Measurements from ENCODE around the gene SRPRA. TPM values are rescaled to one million over a fixed set of nuclear protein-coding genes. Genes with fewer than 3 reads are reported as not detected.
"Not testable (repeated sequence)": the region's sequence is repeated elsewhere in the genome, so short reads cannot be mapped to it uniquely, and the experiment has no call there.

Gene SRPRA
- polyA plus RNA-seq, 4 donors = 79.3 to 89.1 (median 82.9) TPM

- DNase-seq (ENCODE audit: low read depth in 4 of 4, low spot score in 3 of 4) = no peak
Measured at GRCh38 chr11:126284829-126285228, 16.1 kb upstream of the SRPRA start.

GRCh38 chr11:126282736-126283591, 14.3 kb upstream of the SRPRA start, which contains the start of gene TIRAP:
Gene TIRAP (plus strand): TSS chr11:126283093. CDS start chr11:126290895, 7,802 bp downstream.
- DNase-seq (ENCODE audit: low read depth in 4 of 4, low spot score in 3 of 4) = peak in 1 of 4 donors; percentile 51

DNA sequence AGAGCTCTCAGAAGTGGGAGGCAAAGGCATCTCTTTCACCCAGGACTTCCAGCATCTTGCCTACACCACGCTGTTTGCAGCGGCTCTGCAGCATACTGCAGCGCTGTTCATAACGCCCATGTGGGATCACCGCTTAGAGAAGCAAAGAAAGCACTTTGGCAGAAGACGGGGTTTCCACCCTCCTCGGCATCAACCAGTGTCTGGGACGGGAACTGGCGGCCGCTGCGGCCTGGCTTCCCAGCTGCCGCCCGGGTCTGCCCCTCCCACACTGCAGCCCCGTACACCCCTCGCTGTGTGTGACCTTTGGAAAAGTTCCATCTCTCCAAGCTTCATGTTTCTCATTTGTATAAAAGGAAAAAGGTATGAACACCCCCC, 13.7 kb upstream of the SRPRA start:
- DNase-seq (ENCODE audit: low read depth in 4 of 4, low spot score in 3 of 4) = no peak

DNA sequence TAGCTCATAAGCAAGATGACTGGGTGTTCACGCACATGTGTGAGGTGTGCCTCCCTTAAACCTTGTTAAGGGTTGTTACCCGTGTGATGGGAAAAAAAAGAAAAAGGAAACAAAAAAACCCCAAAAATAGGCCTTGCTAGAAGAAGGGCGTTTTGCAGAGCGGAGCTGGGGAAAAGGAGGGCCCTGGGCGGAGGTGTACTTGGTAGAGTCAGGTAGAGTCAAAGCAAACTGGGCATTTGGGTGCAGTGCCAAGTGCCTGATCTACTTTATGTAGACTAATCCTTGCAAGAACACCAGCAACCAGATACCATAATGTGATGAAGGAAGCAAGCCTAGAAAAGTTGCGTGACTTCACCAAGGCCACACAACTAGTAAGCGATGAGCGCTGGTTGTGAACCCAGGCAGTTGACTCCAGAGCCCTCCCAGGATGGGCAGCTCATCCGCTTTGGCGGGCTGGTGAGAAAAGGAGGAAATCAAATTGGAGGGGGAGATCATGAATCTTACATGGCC, 13.0 kb upstream of the SRPRA start:
- no peak for DNase-seq (ENCODE audit: low read depth in 4 of 4, low spot score in 3 of 4)

- DNase-seq (ENCODE audit: low read depth in 4 of 4, low spot score in 3 of 4) = no peak
Measured at GRCh38 chr11:126281245-126281644, 12.6 kb upstream of the SRPRA start.

DNA sequence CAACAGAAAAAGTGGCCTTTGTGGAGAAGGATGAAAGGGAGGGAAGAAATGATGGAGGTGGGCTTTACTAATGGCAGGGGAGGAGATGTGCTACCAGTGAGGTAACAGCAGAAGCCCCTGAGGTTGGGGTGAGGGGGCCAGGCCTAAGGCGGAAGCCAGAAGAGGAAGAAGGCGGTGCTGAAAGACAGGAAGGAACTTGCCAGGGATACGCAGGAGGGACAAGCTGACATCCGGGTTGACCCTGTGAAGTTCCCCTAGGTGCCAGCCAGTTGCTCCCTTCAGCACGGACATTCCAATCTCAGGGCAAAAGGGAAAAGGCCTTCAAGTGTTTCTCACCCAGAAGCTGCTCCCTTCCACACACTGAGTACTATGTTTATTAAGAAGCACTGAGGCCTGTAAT, 11.9 kb upstream of the SRPRA start:
- no peak for DNase-seq (ENCODE audit: low read depth in 4 of 4, low spot score in 3 of 4)

- DNase-seq (ENCODE audit: low read depth in 4 of 4, low spot score in 3 of 4) = no peak
Measured at GRCh38 chr11:126279191-126279590, 10.5 kb upstream of the SRPRA start.

GRCh38 chr11:126277780-126278179, 9.1 kb upstream of the SRPRA start:
- no peak for DNase-seq (ENCODE audit: low read depth in 4 of 4, low spot score in 3 of 4)

DNA sequence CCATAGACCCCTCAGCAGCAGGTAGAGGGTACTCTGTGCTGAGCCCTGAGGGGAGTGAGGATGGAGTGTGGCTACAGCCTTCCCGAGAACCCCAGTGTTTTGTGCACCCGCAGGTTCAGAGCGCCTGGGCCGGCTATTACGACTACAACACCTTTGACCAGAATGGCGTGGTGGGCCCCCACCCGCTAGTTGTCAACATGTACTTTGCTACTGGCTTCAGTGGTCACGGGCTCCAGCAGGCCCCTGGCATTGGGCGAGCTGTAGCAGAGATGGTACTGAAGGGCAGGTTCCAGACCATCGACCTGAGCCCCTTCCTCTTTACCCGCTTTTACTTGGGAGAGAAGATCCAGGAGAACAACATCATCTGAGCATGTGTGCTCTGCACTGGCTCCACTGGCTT, 8.6 kb upstream of the SRPRA start:
- no peak for DNase-seq (ENCODE audit: low read depth in 4 of 4, low spot score in 3 of 4)

- peak in 1 of 4 donors; percentile 1 for DNase-seq (ENCODE audit: low read depth in 4 of 4, low spot score in 3 of 4)
Measured at GRCh38 chr11:126268361-126268707, 361 bp downstream of the SRPRA start.

DNA sequence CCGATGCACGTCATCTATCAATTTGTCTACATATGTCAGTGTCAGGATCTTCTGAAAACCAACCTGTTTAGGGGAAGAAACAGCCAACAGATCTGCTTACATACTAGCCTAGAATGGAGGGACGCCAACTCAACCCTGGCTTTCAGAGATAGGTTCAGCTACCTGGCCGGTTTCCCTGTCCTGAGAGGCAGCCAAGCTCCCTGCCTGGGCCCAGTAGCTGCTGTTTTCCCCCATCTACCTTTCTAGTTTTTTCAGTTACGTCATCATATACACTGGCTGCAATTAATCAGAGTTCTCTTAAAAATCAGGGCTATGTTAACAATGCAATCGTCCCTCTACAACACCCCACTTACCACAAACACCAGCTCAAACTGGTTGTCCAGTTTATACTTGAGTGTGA, 1.0 kb downstream of the SRPRA start:
- no peak for DNase-seq (ENCODE audit: low read depth in 4 of 4, low spot score in 3 of 4)

DNA sequence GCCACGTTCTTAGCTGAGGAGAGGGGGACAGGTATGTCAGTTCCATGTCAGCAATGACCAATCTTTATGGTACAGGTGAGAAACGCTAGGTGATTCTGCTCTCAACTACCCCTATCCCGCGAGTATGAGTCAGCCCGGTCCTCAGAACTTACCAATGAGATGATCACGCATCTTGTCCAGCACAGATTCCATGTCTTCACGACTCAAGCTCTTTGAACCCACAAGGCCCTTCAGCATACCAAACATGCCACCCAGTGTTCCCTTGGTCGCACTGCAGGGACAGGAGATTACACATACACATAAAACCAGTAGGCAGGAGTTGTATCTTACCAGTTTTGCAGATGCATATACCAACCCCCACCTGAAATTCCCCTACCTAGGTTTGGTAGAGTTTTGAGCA, 2.9 kb downstream of the SRPRA start:
- no peak for DNase-seq (ENCODE audit: low read depth in 4 of 4, low spot score in 3 of 4)

DNA sequence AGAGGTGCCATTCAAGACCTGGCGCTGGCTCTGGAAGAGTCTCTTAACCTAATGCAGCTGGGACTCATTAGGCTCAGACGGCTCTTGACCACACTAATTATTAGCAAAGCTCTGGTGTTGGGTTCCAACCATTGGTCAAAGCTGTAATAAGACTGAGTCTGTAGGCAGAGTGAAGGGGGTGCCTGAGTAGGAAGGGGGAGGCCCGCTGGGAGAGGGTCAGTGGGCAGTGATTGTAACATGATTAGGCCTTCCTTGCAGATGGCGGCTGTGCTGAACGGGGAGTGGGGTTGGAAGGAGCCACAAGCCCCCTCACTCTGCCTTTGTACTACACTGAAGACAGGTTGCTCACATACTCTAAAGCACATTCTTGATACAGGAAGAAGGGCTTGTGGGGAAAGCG, 5.2 kb downstream of the SRPRA start:
- no peak for DNase-seq (ENCODE audit: low read depth in 4 of 4, low spot score in 3 of 4)

DNA sequence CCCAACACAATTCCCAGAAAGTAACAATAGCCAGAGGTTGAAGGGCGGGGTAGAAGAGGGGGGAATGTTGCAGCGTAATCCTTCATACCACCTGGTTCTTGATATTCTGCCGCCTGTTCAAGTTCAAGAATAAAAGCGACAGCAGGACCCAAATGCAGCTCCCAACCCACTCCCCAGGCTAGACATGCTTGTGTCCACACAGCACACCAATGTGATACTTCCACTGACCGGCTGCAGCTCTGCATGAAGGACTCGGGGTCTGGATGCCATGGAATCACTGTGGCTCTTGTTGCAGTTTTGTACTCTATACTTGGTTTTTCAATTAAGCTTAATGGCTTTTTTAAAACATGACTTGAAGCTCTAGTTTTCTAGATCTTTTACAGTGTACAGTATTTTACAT, 6.5 kb downstream of the SRPRA start:
- DNase-seq (ENCODE audit: low read depth in 4 of 4, low spot score in 3 of 4) = no peak

GRCh38 chr11:126257764-126258163, 10.9 kb downstream of the SRPRA start:
- DNase-seq (ENCODE audit: low read depth in 4 of 4, low spot score in 3 of 4) = no peak

GRCh38 chr11:126257144-126257543, 11.6 kb downstream of the SRPRA start:
- DNase-seq (ENCODE audit: low read depth in 4 of 4, low spot score in 3 of 4) = no peak

GRCh38 chr11:126256216-126256615, 12.5 kb downstream of the SRPRA start:
- DNase-seq (ENCODE audit: low read depth in 4 of 4, low spot score in 3 of 4) = no peak

- DNase-seq (ENCODE audit: low read depth in 4 of 4, low spot score in 3 of 4) = not testable (repeated sequence)
Measured at GRCh38 chr11:126255507-126255906, 13.2 kb downstream of the SRPRA start.

DNA sequence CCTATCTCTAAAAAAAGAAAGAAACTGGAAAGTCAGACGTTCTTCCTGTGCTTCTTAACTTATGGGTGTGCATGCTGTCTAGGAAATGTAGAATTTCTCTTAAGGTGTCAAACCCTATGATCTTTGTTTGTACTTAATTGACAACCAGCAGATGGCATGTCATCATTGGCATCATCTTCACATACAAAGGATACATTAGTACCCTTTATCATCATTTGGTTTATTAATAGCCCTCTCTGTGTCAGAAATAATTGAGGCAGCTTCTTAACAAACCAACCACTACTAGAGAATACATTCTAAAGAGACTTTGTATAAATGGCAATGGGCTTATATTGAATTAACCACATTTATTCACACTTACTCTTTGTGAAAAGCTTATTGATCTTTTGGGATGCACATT, 13.9 kb downstream of the SRPRA start:
- no peak for DNase-seq (ENCODE audit: low read depth in 4 of 4, low spot score in 3 of 4)

DNA sequence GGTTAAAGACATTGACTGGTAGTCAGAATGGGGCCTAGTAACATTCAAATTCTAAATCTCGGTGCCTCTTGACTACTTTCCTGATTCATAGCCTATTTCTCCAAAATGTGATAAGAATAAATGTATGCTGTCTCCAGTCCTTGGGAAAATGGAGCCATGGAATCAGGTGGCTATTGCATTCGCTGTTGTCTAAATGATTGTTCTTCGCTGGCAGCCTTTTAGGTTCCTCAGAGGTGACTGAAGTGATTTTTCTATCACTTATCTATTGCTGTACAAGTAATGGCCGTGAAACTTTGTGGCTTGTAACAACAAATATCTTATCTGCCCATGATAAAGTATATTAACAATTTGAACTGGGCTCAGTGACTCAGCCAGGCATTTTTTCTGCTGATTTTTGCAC, 15.4 kb downstream of the SRPRA start:
- DNase-seq (ENCODE audit: low read depth in 4 of 4, low spot score in 3 of 4) = no peak

GRCh38 chr11:126246636-126247035, 22.1 kb downstream of the SRPRA start:
- no peak for DNase-seq (ENCODE audit: low read depth in 4 of 4, low spot score in 3 of 4)

GRCh38 chr11:126233391-126233790, 35.3 kb downstream of the SRPRA start:
- no peak for DNase-seq (ENCODE audit: low read depth in 4 of 4, low spot score in 3 of 4)

Data from right renal pelvis (tissue), 4 donors.